Medulla oblongata (tissue), 1 donor: ENCODE measurements around the gene SPTLC2.

Experiments
- DNase-seq: peaks from one replicate; pipeline ENCODE4 v3.0.0-alpha.2; 2015; ENCODE audit errors: extremely low spot score

SPTLC2 gene

DNA sequence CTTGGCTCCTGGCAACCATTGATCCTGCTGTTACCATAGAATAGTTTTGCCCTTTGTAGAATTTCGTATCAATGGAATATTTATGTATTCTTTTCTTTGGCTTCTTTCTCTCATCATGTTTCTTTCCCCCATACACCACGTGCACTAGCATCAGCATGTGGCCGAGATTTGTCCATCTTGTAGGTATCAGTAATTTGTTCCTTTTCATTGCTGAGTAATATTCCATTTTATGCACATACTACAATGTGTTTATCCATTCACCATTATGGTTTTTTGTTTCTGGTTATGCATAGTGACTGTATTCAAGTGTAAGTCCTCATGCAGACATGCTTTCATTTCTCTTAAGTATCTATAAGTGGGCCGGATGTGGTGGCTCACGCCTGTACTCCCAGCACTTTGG is 113.3 kb downstream of the SPTLC2 start:
- no peak for DNase-seq

GRCh38 chr14:77502109-77502782 is 114.2 kb downstream of the SPTLC2 start:
- DNase-seq = no peak

DNA sequence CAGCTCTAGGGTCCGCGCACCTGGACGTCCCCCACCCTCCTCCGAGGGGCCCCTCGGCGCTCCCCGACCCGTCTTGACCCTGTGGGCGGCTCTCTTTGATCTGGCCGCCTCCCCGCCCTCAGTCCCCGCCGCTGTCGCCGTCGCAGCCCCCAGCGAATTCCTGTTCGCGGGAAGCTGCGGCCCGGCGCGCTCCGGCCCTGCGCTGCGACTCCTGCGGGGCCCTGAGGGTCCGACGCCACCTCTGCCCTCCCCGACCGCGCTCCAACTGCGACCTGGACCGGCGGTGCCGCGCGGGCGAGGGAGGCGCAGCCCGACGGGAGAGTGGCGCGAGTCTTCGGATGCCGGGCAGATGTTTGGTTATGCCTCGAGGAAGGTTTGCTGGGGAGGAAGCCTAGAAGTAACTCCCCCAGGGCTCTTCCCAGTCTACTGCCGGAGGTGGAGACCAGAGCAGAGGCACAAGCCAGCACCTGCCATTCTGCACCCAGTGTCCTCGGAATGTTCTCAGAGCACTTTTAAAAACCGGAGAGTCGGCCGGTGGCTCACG is 117.4 kb downstream of the SPTLC2 start:
- DNase-seq = no peak

DNA sequence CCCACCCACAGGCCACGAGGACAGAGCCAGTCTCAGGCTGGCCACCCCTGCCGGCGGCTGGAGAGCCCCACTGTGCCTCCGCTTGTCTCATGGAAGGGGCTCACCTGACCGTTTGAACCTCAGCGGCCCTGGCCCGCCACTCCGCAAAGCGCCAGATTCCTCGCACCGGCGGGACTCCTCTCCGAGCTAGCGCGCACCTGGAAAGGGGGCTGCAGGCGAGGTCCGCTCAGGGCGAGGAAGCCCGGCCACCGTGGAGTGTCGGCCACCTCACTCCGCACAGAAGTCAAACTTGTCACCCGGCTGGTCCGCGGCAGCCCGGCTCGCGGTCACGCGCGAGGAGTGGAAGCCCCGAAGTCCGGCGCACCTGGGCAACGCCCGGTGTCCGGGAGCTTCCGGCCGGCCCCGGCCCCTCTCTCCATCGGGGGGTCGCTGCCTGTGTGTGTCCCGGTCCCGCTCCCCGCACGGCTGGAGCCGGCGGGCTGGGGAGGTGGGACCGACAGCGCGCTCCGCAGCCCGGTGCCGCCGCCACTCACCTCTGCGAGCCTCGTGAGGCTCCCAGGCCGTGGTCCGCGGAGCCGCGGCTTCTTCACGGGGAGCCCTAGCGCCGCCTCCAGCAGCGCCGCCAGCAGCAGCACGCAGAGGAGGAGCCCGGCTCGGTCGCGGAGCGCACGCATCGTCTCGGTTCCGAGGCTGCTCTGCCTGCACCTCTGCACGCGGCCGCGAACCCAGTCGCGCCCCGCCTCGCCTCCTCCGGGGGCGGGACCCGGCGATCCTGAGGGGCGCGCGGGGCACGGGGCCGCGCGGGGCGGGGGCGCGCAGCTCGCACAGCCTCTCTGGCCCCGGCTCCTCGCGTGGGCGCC is 118.1 kb downstream of the SPTLC2 start, which contains the start of gene ISM2:
Gene ISM2, minus strand, starts transcription at position 697 of the 860 bp plus-strand sequence. Its CDS starts 23 bp downstream, at position 674.
- DNase-seq = no peak

- DNase-seq = no peak
Measured at GRCh38 chr14:77495334-77495733, 121.1 kb downstream of the SPTLC2 start.

DNA sequence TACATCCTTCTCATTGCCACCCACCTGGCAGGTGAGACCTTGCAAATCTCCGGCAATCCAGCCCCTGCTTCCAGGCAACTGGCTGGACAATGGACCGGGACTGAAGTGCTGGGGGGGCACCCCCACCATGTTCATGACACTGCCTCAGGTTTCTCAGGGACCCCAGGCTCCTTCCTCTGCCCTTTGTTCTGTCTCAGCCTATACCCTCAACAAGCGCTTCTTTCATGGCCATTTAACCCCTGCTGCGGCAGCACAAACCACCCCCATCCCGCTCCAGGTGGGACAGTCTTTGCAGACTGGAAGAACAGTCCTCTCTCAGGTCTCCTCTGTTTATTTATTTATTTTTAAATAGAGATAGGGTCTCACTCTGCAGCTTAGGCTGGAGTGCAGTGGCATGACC is 125.4 kb downstream of the SPTLC2 start:
- DNase-seq = no peak

DNA sequence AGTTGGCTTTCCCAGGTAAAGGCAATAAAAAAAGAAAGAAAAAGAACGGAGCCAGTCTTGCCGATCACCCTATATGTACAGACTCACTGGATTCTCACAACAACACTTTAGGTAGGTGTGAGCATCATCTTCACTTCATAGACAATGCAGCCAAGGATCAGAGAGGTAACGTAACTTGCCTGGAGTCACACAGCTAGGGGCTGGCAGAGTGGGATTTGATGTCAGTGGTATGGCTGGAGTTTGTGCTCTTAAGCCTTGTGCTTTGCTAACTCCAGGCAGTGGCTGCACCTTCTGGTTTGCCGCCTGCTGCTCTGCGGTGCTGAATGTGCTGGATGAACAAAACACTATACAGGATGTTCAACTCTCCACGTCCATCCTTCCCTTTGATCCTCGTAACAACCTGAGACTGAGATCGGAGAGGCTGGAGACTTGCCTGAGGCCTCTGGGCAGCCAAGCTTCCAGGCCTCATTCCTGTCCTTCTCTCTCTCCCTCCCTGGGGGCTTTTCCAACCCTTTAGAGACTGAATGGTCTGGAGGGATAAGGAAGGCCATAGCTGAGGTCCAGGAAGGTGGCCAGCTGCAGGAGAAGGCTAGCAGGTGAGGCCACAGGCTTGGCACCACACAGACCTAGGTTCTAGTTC is 126.0 kb downstream of the SPTLC2 start:
- no peak for DNase-seq

DNA sequence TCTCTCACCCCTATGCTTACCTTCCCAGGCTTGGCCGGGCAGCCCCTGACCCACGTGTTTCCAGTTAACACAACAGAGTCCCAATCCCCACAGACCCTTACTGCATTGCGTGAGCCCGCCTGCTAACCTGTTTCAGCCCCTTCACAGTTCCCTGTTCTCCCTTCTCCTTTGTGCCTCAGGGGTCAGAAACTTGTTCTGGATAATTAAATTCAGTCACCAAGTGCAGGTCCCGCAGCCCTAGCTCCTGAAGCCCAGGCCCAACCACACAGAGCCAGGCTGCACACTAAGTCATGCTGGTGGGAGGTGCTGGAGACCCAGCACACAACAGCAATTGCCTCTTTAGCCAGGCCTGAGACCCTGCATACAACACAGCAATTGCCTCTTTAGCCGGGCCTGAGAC is 127.4 kb downstream of the SPTLC2 start:
- DNase-seq = no peak

DNA sequence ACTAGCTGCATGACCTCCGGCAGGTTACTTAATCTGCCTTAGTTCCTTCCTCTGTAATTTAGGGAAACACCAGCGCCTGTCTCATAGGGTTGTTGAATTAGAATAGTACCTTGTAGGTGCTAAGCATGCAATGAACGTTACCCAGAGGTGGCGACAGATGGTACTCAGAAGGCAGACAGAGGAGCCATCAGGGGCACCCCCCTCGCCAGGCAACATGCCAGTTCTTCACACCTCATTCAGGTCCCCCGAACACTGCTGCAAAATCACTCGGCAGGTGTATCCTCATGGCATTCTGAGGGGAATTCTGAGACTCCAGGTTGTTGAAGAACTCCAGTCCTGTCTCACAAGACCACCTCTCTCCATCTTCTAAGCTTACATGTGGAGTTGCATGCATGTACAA is 127.9 kb downstream of the SPTLC2 start:
- no peak for DNase-seq

DNA sequence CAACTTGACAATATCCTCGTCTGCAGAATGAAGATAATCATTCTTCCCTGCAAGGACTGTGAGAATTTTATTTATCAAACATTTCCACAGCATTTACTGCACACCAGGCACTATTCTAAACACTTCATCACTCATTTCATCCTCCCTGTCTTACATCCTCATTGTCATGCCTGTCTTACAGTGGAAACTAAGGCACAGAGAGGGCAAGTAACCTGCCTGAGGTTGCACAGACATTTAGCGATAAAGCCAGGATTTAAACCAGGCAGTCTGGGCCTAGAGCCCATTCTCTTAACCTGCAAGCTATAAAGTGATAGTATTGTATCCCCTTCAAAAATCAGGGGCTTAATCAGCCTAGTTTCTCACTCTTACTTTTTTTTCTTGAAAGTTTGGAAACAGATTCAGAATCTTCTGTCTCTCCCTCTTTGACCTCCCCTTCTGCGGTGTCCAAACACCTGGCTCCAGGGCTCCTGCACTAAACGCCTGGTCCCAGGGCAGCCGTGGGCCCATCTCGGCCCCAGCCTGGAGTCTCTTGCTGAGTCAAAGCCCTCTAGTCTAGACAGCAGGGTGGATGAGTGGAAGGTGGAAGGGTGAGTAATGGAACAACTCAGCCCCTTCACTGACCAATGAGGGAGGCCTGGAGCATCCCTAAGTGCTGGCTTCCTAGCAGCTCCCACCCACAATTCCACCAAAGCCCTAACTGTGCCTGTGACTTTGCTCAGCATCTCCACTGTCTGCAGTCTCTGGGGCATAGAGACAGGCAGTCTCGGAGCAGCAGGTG is 130.3 kb downstream of the SPTLC2 start:
- DNase-seq = no peak

DNA sequence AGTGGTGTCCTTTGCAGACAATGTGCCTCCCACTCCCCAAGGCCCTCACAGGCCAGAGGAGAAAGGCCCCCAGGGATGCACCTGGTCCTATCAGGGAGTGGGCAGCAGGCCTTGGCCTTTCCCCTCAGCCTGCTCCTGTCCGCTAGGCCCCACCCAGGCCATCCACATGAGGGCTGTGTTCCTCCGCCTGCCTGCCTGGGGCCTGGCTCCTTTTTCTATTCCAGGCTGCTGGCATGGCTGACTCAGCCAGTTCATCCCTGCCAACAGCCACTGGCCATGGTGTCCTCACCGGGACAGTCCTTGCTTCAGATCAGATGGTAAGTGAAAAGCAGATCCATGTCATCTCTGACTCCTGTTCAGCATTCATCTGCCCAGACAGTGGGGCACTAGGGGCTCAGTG is 131.2 kb downstream of the SPTLC2 start:
- DNase-seq = no peak

GRCh38 chr14:77482422-77482821 is 134.0 kb downstream of the SPTLC2 start:
- DNase-seq = no peak

GRCh38 chr14:77478796-77479195 is 137.6 kb downstream of the SPTLC2 start:
- no peak for DNase-seq

DNA sequence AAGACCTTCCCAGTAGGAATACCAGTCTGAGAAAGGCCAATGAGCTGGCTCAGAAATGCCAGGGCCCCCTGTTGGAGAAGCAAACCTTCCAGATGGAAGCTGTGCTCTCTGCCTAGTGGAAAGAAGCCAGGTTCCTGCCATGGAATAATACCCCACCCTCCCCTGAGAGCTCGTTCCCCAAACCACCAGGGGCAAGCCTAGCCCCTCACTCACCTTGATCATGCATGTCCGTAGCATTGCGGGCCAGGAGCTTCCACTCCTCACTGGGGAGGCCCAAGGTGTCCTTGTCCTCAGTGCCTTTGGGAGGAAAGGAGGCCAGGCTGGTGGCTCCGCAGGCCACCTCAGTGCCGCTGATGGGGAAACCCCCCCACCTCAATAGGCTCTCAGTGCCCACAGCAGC is 138.4 kb downstream of the SPTLC2 start:
- no peak for DNase-seq

DNA sequence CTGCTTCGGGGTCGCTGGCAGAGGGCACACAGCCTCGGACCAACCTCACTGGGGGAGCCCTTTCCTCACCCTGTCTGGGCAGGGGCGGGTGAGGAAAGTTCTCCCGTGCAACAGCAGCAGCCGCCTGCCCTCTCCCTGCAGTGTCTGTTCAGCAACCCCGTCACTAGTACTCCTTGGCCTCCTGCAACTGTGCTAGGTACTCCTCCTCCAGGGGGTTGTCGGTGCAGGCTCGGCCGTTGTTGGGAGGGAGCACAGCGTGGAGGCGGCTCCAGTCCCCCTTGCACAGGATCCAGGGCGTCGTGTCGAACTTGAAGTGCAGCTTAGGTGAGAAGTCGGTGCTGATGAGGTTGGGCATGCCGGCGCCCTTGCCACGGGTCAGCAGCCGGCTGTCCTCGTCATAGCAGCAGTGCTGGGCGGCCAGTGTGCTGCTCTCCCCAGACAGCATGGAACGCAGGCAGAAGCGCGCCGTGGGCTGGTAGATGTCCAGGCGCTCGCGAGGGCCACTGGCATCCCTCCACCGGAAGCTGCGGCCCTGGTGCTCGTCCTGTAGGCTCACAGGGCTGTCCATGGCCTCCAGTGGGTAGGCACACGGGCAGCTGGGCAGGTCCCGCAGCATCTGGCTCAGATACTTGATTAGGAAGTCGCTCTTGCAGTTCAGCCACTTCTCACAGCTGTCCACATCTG is 140.9 kb downstream of the SPTLC2 start:
- DNase-seq = no peak

DNA sequence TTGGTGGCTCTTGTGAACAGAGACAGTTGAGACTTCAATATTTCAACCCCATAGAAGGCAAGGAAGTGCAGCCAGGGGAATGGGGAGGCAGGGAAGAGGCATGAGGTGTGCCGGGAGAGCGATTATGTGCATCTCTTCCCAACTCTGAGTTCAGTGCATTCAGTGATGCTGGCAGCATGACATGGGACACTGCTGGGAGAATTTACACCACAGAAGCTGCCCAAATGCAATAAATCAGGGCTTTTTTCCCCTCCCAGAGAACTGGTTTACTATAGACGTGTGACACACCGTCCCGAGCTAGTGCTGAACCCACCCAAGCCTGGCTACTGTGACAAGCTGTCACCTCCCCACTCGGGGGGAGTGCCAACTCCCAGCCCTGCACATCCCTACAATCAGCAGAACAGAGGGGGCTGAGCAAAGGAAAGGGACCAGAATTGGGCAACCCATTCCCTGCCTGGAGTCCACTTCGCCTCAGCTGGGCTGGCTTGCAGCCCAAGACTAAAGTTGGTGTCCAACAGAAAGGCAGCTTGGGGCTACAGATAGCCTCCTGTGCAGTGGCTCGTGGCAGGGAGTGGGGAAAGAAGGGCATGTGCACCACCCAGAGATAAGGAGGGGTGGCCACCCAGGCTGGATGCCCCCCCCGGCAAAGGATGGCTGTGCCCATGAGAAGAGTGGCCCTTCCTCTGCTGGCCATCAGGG is 141.8 kb downstream of the SPTLC2 start:
- DNase-seq = no peak

GRCh38 chr14:77473921-77474320 is 142.5 kb downstream of the SPTLC2 start:
- DNase-seq = no peak

DNA sequence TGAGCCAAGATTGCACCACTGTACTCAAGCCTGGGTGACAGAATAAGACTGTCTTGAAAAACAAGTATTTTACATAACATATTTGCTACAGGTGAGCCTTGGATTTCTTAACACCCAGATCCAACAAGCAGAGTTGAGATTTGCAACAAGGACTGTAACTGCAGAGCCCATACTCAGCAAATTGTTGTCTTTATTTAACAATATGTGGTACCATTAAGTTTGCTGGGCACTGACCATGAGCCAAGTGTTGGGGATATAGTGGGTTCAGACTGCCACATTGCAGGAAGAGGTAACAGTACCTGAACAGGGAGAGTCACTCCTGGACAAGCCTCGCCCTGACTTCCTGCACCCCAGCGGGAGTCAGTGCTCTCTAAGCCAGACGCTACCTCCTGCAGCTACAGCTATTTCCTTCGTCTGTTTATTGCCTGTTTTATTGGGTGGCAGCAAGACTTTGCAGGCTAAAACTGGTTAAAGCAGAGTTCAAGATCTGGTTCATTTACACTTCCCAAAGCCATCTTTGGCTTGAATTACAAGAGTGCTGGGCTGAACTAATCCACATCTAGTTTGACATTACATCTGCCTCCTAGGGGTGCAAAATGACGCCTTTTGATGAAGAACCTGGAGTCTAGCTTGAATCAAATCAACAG is 146.1 kb downstream of the SPTLC2 start:
- no peak for DNase-seq

- no peak for DNase-seq
Measured at GRCh38 chr14:77469539-77469938, 146.9 kb downstream of the SPTLC2 start.

- DNase-seq = no peak
Measured at GRCh38 chr14:77469067-77469505, 147.4 kb downstream of the SPTLC2 start.
